ENCODE data around the gene CDH22. TPM values are rescaled to one million over a fixed set of nuclear protein-coding genes. Genes with fewer than 3 reads are reported as not detected.

Gene CDH22
- total RNA-seq, 1 experiment from 2014 or later: 0.07 TPM

DNA sequence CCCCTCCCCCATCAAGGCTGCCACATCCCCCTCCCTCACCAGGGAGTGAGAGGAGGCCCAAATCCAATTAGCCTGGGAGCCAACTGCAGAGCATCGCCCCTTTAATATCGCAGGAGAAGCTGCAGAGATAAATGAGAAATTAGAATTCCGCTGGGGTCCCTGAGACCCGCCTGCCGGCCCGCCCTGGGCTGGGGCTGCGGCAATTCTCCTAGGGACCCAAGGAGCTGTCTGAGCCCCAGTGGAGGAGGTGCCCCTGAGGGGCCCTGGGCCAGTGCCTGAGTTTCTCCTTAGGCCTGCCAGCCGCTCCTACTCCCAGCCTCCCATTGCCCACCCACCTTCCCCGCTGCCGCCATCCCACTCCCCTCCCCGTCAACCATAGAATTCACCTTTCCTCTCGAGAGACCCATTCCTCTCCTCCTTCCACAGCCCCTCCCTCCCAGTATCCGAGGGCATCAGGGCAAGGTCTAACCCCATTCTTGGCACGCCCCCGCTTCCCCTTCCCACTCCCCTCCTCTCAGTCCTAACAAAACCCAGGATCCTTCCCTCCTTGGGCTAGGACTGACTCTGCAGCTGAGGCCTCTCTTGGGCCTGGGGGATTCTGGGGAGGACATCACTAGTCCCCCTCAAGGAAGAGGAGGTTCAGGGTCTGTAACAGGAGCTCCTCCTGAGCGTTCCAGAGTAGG, 20.0 kb upstream of the CDH22 start:
- DNase-seq (ENCODE audit: low read depth): no peak
- in situ Hi-C loops (cut with HindIII; ENCODE audit: low pct_unique_long_range_greater_than_20kb, low sequenced_read_pairs): no loop called here

GRCh38 chr20:46327557-46327956, 19.3 kb upstream of the CDH22 start:
- no peak for DNase-seq (ENCODE audit: low read depth)
- in situ Hi-C loops (cut with HindIII; ENCODE audit: low pct_unique_long_range_greater_than_20kb, low sequenced_read_pairs): no loop called here

DNA sequence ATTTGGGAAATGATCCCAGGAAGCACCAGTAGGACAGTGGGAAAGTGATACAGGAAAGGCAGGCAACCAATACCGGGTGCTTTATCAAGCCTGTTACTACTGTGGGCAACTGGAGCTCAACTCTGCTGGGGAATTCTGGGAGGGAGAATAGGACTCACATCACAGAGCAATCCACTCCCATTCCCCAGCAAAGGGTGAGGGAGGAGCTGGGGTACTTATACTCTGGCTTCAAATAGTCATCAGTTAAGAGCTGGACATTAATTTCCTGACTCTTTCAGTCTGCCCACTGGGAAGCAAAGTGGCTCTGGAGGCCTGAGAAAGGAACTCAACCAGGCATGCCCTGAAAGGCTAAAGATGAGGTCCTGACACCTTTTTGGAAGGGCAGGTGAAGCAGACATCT, 17.5 kb upstream of the CDH22 start:
- DNase-seq (ENCODE audit: low read depth): no peak
- in situ Hi-C loops (cut with HindIII; ENCODE audit: low pct_unique_long_range_greater_than_20kb, low sequenced_read_pairs): no loop called here

GRCh38 chr20:46324960-46325703, 16.8 kb upstream of the CDH22 start:
- in situ Hi-C loops (cut with HindIII; ENCODE audit: low pct_unique_long_range_greater_than_20kb, low sequenced_read_pairs): no loop called here
- DNase-seq (ENCODE audit: low read depth): peak; percentile 37

DNA sequence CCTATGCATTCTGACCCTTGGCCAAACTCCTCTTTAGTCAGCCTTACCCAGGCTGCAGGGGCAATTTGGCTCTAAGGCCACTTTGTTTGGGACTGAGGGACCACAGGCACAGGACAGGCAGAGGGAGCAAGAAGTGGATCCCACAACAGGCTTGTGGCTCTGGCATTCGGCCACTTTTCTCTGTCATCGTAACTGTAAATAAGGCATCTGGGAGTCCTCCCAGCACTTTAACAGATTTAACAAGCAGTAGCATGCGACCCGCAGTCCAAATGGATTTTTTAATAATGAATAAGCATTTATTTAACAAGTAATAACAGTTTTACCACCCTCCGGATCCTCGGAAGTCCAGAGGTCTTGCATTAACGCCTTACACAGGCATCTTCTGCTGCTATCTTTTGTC, 16.1 kb upstream of the CDH22 start:
- no peak for DNase-seq (ENCODE audit: low read depth)
- in situ Hi-C loops (cut with HindIII; ENCODE audit: low pct_unique_long_range_greater_than_20kb, low sequenced_read_pairs): no loop called here

DNA sequence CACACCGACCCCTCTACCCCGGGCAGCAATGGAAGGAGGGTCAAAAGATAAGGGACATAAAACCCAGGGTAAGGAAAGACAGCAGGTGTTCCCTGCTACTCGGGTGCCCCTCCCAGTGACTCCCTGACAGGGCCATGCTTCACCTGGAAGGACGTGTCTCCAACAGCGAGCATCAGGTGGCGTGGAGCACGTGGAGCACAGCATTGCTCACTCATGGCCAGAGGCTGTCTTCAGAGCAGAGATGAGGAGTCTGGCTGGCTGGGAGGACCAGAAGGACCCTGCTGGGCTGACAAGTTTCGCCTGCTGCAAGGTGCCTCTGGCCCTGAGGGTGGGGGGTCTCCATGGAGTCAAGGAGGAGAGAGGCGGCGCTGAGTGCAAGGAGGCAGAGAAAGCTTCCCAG, 15.3 kb upstream of the CDH22 start:
- in situ Hi-C loops (cut with HindIII; ENCODE audit: low pct_unique_long_range_greater_than_20kb, low sequenced_read_pairs): no loop called here
- no peak for DNase-seq (ENCODE audit: low read depth)

GRCh38 chr20:46322641-46323040, 14.3 kb upstream of the CDH22 start:
- no peak for DNase-seq (ENCODE audit: low read depth)
- in situ Hi-C loops (cut with HindIII; ENCODE audit: low pct_unique_long_range_greater_than_20kb, low sequenced_read_pairs): no loop called here

- in situ Hi-C loops (cut with HindIII; ENCODE audit: low pct_unique_long_range_greater_than_20kb, low sequenced_read_pairs): no loop called here
- no peak for DNase-seq (ENCODE audit: low read depth)
These were observed 9.4 kb upstream of the CDH22 start for GRCh38 chr20:46317685-46318177.

DNA sequence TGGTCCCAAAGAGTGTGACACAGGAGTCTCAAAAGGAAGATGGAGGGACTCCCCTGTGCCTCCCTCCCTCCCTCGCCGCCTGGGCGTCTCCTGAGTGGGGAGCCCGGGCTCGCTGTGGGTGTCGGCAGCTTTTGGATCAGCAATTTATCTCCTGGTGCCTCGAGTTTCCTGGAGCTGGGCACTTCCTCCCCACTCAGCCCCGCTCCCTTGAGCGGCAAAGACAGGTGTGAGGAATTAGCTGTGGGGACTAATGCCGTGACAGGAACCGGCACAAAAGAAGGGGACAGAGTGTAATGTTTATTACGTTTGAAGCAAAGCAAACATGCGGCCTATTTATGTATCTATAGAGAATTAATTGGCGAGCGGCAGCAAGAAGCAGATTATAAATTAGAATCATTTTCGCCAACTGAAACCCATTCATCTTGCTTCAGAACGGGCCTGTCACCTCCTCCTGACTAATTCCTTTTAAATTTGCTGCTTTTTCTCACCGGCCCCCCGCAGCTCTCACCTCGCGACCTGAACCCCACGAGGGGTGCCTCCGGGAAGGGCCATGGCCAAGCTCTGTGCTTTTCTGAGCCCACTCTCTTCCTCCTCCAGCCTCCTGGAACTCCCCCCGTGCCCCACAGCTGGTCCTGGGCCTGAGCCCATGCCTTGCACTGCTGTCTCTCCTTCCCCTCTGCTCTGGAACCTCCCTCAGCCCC, 8.8 kb upstream of the CDH22 start:
- in situ Hi-C loops (cut with HindIII; ENCODE audit: low pct_unique_long_range_greater_than_20kb, low sequenced_read_pairs): no loop called here

GRCh38 chr20:46315311-46315710, 7.0 kb upstream of the CDH22 start:
- in situ Hi-C loops (cut with HindIII; ENCODE audit: low pct_unique_long_range_greater_than_20kb, low sequenced_read_pairs): no loop called here
- no peak for DNase-seq (ENCODE audit: low read depth)

More for the DNA sequence above, 8.8 kb upstream of the CDH22 start:
- DNase-seq (ENCODE audit: low read depth): no peak

GRCh38 chr20:46312945-46313861, 4.9 kb upstream of the CDH22 start:
- in situ Hi-C loops (cut with HindIII; ENCODE audit: low pct_unique_long_range_greater_than_20kb, low sequenced_read_pairs): no loop called here
- DNase-seq (ENCODE audit: low read depth): no peak

DNA sequence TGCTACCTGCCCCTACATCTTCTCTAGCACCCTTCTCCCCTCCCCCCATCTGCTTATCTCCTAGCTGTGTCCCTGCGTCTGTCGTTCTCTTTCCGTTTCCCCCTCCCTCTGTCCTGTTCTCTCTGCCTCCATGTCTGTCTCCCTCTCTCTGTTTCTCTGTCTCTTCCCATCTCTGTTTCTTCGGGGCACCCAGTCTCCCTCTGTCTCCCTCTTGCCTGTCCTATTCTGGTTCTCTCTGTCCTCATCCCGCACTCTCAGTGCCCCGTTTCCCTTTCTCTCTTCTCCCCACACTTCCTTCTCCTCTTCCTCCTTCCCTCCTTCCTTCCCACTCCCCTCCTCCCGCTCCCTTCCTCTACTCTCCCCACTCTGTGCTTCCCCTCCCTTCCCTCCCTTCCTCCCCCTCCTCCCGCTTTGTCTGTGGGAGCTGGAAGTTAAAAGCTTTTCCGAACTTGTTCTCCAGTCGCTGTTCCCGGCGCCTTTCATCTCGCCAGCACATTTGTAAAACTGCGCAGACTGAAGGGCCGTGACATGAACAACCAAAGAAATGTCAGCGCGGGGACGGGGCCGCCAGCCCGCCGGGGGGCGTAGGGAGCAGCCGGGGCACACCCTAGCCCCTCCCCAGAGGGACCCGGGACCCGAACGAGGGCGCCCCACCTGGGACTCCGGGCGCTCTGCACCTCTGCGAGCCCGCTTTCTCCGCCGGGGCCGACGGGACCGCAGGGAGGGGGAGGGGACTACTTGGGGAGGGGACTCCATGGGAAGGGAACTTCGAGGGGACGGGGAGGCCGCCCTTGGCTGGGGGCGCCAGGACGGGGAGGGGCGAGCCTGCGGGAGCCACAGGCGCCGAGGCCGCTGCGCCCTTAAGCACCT, 4.0 kb upstream of the CDH22 start:
- in situ Hi-C loops (cut with HindIII; ENCODE audit: low pct_unique_long_range_greater_than_20kb, low sequenced_read_pairs): no loop called here
- DNase-seq (ENCODE audit: low read depth): no peak

DNA sequence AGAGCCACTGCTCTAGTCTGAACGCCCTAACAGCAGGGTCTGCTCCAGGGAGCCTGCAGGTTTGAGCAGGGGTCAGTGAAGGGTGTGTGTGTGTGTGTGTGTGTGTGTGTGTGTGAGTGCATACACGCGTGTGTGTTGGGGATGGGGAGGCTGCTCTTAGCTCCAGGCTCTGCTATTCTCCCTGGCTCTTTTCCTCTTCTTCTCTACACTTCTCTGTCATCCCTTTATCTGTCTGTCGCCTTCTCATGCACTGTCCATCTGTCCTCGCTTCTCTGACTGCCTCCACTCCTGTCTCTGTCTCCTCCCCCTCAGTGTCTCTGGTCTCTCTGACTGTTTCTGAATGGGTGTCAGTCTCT, 3.4 kb upstream of the CDH22 start:
- in situ Hi-C loops (cut with HindIII; ENCODE audit: low pct_unique_long_range_greater_than_20kb, low sequenced_read_pairs): no loop called here
- no peak for DNase-seq (ENCODE audit: low read depth)

DNA sequence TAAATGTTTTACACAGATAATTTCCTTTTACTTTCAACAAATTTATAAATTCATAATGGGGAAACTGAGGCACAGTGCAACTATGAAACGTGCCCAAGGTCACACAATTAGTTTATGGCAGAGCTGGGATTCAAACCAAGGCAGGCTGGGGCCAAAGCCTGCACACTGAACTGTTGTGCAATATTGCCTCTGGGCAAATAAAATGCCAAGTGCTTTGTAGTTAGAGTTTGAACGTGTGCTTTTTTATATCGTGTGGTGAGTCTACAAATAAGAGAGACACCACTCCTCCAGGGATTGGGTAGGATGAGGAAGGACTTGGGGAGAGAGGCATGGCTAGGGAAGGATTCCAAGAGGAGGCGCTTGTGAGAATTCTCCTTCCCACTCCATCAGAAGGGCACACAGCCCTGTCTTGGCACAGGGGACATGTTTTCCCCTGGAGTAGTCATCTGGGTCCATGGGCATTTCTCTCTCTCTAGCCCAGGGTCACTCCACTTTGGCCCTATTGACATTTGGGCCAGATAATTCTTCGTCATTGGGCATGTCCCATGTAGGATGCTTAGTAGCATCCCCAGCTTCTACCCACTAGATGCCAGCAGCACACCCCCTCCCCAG, 2.8 kb upstream of the CDH22 start:
- DNase-seq (ENCODE audit: low read depth): no peak
- in situ Hi-C loops (cut with HindIII; ENCODE audit: low pct_unique_long_range_greater_than_20kb, low sequenced_read_pairs): no loop called here

DNA sequence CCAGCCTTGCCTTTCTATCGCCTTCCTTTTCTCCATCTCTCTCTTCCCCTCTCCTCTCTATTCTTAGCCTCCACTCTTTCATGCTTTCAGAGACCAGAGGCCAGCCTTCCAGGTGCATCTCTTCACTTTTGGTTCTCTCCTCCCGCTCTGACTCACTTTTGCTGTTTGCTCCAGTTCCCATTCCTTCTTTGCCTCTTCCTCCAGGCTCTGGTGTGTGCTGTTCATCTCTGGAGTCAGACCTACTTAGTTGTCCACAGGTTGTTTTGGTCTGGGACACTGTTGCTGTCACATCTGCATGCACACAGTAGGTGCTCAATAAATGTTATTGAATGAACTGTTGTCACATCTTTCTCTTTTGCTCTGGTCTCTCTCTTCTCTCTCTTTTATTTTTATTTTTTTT, 1.6 kb upstream of the CDH22 start:
- in situ Hi-C loops (cut with HindIII; ENCODE audit: low pct_unique_long_range_greater_than_20kb, low sequenced_read_pairs): no loop called here
- DNase-seq (ENCODE audit: low read depth): no peak

- in situ Hi-C loops (cut with HindIII; ENCODE audit: low pct_unique_long_range_greater_than_20kb, low sequenced_read_pairs): no loop called here
- no peak for DNase-seq (ENCODE audit: low read depth)
These were observed 370 bp downstream of the CDH22 start for GRCh38 chr20:46307999-46308257.

Measured in Caki2 (cell line).